KBM-7 (cell line): Measurements from ENCODE around the gene UMAD1.
"Not testable (repeated sequence)": the region's sequence is repeated elsewhere in the genome, so short reads cannot be mapped to it uniquely, and the experiment has no call there.

Experiments
- DNase-seq: peaks from one replicate; pipeline ENCODE4 v3.0.0-alpha.2; 2015
- in situ Hi-C: fragments of 300-500 bp; cut with MboI; formaldehyde crosslinking; loops from 2 replicates; pipeline ENCODE4 v1.14.3; 2020; ENCODE audit warnings: low sequenced_read_pairs, low pct_unique_long_range_greater_than_20kb, mixed read lengths

Gene UMAD1

DNA sequence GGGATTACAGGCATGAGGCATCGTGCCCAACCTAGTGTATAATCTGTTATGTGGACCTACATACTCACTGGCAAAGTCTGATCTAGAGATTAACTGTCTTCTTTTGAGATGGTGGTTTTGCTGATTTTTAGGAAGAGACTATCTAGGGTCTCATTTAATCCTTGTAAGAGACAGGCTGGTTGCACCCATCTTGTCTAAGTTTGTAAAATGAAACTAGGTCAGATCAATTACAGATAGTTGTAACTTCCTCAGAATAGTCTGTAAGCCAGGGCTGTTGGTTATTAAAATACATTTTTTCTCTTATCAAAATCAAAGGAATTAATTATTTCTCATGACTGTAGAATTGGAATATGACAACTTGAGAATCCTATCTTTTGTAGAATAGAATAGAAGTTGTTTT is 142.4 kb downstream of the UMAD1 start:
- no peak for DNase-seq
- in situ Hi-C loops: no loop called here

GRCh38 chr7:7785344-7785973 is 144.9 kb downstream of the UMAD1 start:
- no peak for DNase-seq
- in situ Hi-C loops: no loop called here

- in situ Hi-C loops: no loop called here
- no peak for DNase-seq
Observed at GRCh38 chr7:7786595-7786994, 146.0 kb downstream of the UMAD1 start.

- no peak for DNase-seq
- in situ Hi-C loops: no loop called here
Observed at GRCh38 chr7:7789551-7789988, 149.0 kb downstream of the UMAD1 start.

DNA sequence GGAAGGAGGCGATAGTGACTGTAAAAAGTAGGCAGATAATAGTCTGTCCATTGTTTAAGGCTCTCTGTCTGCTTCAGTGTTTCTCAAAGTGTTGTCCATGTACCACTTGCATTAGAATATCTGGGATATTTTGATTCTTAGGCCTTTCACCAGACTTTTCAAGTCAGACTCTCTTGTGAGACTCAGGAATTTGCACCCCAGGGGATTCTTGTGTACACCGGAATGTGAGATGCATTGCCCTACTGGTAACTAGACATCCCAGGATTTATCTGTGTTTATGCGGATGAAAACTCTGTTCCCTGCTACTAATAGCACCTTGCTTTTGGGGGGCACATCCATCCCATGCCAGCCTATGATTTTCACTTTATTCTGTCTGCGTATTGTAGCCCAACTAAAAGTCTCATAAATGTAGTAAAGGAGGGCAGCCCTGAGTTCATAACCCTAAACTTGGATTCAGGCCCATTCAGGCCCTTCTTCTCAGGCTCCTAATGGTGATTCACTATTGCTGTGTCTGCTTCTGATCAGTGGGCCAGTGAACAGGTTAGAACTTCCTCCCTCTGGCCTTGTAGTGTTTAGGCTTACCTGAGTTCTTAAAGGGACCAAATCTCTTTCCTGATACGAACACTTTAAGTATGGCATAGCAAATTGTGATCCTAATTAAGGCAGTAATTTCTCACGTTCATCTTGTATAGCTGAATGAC is 149.6 kb downstream of the UMAD1 start:
- in situ Hi-C loops: no loop called here

DNA sequence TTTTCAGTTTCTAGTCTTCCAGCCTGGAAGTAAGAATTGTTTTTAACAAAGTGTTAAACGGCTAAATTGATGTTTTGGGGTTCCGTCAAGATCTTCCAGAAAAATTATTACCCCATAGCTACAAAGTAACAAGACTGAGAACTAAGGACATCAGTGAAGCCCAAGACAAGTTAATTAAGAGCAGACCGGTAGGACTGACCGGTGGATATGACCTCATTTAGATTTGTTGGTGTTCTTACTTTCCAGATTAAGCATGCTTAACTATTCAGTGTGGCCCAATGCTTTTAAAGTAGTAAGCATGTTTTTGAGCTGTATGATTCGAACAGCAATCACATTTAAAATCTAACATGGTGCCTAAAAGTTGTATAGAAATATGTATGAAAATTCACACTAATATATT is 151.0 kb downstream of the UMAD1 start:
- in situ Hi-C loops: no loop called here
- DNase-seq: no peak

More for the DNA sequence above, 149.6 kb downstream of the UMAD1 start:
- no peak for DNase-seq

- no peak for DNase-seq
- in situ Hi-C loops: no loop called here
Observed at GRCh38 chr7:7792056-7792455, 151.5 kb downstream of the UMAD1 start.

DNA sequence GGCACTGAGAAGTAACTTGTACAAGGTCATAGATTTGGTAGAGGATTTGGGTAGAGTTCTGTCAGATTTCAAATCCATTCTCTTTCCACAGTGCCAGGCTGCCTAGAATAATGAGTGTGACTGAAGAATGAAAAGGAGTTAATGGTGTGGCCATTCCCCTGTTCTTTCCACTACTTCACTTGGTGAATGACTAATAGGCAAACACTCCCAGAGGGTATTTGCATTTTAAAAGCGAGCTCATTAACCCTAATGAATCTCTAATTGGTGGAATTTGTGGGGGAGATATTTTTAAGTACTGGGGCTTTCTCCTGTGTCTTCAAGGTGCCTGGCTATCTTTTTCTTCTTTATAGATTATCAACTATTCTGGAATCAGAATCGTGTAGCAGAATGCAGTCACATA is 152.7 kb downstream of the UMAD1 start:
- in situ Hi-C loops: no loop called here
- no peak for DNase-seq

- in situ Hi-C loops: no loop called here
- DNase-seq: no peak
Observed at GRCh38 chr7:7793921-7794320, 153.4 kb downstream of the UMAD1 start.

DNA sequence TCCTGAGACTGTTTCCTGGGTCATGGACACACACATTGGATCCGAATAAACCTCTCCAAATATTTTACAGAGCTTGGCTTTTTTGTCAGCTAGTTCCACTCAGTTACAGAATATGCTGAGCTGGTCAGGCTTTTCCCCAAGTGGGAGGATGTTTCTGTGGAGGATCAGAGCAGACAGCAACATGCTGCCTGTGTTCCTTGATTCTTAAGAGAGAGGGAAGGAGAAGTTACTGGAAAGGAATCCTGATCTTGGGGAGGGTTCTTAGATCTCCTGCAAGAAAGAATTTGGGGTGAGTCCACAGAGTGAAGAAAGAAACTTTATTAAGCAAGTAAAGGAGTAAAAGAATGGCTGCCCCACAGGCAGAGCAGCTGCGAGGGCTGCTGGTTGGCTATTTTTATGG is 154.7 kb downstream of the UMAD1 start:
- DNase-seq: no peak
- in situ Hi-C loops: no loop called here

- in situ Hi-C loops: no loop called here
- no peak for DNase-seq
Observed at GRCh38 chr7:7795630-7796121, 155.1 kb downstream of the UMAD1 start.

DNA sequence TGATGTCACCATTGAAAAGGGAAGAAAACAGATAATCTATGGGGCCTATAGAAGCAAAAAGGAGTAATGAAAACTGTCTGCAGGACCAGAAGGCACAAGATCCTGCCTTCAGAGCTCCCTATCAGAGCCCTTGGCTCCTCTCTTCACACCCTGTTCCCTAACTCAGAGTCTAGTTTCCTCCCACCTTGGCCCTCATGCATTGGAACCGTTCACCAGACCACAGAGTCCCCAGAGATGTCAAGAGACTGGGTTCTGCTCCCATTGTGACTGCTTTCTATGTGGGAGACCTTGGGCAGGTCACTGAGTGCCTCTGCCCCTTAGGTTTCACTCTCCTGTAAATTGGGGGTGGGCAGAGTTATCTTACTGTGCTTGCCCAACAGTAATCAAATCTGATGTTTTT is 158.0 kb downstream of the UMAD1 start:
- in situ Hi-C loops: no loop called here
- DNase-seq: no peak

DNA sequence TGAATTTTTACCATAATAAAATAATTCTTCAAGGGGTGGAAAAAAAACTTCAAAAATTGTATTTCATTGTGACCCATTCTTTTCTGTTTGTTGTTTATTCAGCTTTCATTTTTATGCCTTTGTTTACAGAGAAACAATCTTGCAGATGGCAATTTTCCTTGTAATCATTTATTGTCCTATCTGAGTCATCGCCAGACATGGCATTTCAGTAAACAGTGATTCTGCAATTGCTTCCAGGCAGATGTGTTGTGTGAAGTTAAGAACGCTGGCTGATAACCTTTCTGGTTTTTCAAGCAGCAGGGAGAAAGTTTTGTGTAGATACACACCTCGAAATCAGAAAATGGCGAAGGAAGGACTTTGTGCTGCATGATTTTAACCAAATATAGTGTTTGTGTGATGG is 158.6 kb downstream of the UMAD1 start:
- no peak for DNase-seq
- in situ Hi-C loops: no loop called here

GRCh38 chr7:7802531-7802930 is 162.0 kb downstream of the UMAD1 start:
- no peak for DNase-seq
- in situ Hi-C loops: no loop called here

GRCh38 chr7:7803715-7804178 is 163.2 kb downstream of the UMAD1 start:
- in situ Hi-C loops: no loop called here
- no peak for DNase-seq

GRCh38 chr7:7804822-7805221 is 164.3 kb downstream of the UMAD1 start:
- in situ Hi-C loops, DNase-seq: not testable (repeated sequence)

- in situ Hi-C loops: no loop called here
- no peak for DNase-seq
Observed at GRCh38 chr7:7805511-7806153, 165.1 kb downstream of the UMAD1 start.

DNA sequence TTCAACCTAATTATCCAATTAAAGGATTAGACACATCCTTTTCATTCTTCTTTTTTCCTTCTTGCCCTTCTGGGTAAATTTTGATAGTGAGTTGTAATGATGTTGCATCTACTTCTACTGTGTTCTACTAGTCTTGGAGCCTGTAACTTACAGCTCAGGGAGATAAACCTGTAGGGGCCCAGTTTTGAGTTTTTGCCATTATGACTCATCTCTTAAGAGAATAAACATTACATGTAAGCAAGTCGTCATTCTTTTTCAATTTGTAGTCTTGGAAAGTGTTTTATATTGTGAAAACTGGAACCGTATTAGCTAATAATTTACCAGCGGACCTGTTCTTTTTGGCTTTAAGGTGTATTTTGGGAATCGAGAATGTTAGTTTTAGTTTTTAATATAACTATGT is 167.6 kb downstream of the UMAD1 start:
- no peak for DNase-seq
- in situ Hi-C loops: no loop called here

GRCh38 chr7:7808626-7809025 is 168.1 kb downstream of the UMAD1 start:
- DNase-seq: no peak
- in situ Hi-C loops: no loop called here

DNA sequence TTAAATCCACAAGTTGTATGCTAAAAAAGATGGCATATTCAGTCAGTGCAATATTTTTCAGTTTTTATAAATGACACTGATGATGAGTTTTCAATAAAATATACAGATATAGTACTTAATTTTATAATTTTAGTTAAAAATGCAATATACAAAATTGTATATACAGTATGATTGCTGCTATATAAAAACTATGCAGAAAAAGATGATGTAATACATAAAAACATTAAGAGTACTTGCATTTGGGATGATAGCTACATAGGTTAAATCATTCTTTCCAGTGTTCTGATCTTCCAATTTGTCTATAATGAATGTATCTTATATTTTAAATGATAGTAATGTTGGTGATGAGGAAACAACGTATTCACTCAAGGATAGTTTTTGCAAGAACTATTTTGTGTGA is 169.8 kb downstream of the UMAD1 start:
- DNase-seq: no peak
- in situ Hi-C loops: no loop called here
